Duodenal mucosa (tissue), 2 donors: Measurements from ENCODE around the gene ABHD15.
A peak's percentile ranks its signal among the peaks of the same experiment; 100 is the strongest.

Experiments used
- H3K27ac ChIP-seq: one replicate; pipeline ENCODE4 v1.7.0; 2013; ENCODE audit warnings: low read depth, low read length
- H3K27me3 ChIP-seq, 2 donors: one replicate each; pipeline ENCODE4 v1.7.0; 2013; ENCODE audit warnings: low read length in 2 of 2, control low read depth in 1 of 2; ENCODE audit not compliant: insufficient read depth in 2 of 2, control insufficient read depth in 1 of 2
- H3K36me3 ChIP-seq, 2 donors: one replicate each; pipeline ENCODE4 v1.7.0; 2013; ENCODE audit warnings: low read length in 2 of 2, control low read depth in 1 of 2; ENCODE audit not compliant: insufficient read depth in 2 of 2, control insufficient read depth in 1 of 2
- H3K4me1 ChIP-seq, 2 donors: one replicate each; pipeline ENCODE4 v1.7.0; 2013; ENCODE audit warnings: low read length in 2 of 2, control low read depth in 1 of 2; ENCODE audit not compliant: insufficient read depth in 2 of 2, control insufficient read depth in 1 of 2
- H3K4me3 ChIP-seq, 2 donors: one replicate each; pipeline ENCODE4 v1.7.0; 2013; ENCODE audit warnings: low read length in 2 of 2, low read depth in 1 of 2
- H3K9ac ChIP-seq, 2 donors: one replicate each; pipeline ENCODE4 v1.7.0; 2013; ENCODE audit warnings: low read length in 2 of 2, low read depth in 1 of 2
- H3K9me3 ChIP-seq, 2 donors: one replicate each; pipeline ENCODE4 v1.7.0; 2013; ENCODE audit warnings: low read length in 2 of 2, control low read depth in 1 of 2; ENCODE audit not compliant: control insufficient read depth in 1 of 2

ABHD15 gene

GRCh38 chr17:29579866-29580771 is 13.3 kb upstream of the ABHD15 start:
- H3K27ac ChIP-seq = no peak overlapping the region
- peaks cover 15 to 53% of the 10 kb centered on the region in 2 donors for H3K36me3 ChIP-seq
- H3K9me3 ChIP-seq = no peaks in the 10 kb centered on the region
- no peaks in the 10 kb centered on the region for H3K27me3 ChIP-seq
- no peak overlapping the region for H3K4me3 ChIP-seq
- H3K9ac ChIP-seq = no peak overlapping the region
- H3K4me1 ChIP-seq = peaks cover 6 to 8% of the 10 kb centered on the region in 2 donors

- no peaks in the 10 kb centered on the region for H3K27me3 ChIP-seq
- H3K27ac ChIP-seq = no peak overlapping the region
- H3K36me3 ChIP-seq = peaks cover 15 to 63% of the 10 kb centered on the region in 2 donors
- no peak overlapping the region for H3K9ac ChIP-seq
- H3K4me1 ChIP-seq = peaks cover 15% of the 10 kb centered on the region in 2 donors
- no peak overlapping the region for H3K4me3 ChIP-seq
- H3K9me3 ChIP-seq = no peaks in the 10 kb centered on the region
Measured at GRCh38 chr17:29578626-29579485, 12.0 kb upstream of the ABHD15 start.

DNA sequence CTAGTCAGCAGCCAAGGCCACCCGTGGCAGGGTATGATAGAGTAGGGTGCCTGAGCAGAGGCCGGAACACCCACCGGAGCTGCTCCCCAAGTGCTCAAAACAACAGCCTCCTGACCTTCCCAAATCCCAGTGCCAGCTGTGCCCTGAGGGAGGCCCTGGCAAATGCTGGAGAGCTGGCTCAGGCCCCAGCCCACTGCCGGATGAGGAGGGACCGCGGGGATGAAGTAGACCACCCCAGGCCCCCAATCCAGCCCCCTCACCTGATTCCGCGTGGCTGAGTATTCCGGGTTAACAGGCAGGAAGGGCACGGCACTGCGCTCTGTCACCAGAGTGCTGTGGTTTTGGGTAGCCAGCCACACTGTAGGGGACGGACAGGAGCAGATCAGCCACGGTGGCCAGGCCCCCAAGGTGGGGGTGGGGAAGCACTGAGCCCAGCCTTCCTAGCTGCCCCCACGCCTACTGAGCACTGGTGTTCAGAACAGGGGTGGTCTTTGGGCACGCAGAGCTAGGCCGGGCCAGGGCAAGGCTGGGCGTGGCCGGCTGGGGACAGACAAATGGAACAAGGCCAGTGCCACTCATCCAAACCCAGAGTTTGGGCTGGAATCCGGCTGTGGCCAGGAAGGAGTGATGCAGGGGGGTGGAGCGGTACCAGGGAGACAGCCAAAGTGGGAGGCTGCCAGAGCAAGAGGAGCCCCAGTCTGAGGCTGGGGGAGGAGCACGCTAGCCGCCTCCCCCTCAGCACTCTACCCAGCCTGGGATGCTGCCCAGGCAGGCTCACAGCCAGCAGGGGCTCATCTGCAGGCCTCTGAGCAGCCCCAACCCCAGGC is 10.8 kb upstream of the ABHD15 start:
- no peaks in the 10 kb centered on the region for H3K9me3 ChIP-seq
- H3K4me1 ChIP-seq = peaks cover 18 to 19% of the 10 kb centered on the region in 2 donors
- no peak overlapping the region for H3K27ac ChIP-seq
- H3K4me3 ChIP-seq = no peak overlapping the region
- H3K36me3 ChIP-seq = peaks cover 15 to 64% of the 10 kb centered on the region in 2 donors
- no peaks in the 10 kb centered on the region for H3K27me3 ChIP-seq
- H3K9ac ChIP-seq = no peak overlapping the region

DNA sequence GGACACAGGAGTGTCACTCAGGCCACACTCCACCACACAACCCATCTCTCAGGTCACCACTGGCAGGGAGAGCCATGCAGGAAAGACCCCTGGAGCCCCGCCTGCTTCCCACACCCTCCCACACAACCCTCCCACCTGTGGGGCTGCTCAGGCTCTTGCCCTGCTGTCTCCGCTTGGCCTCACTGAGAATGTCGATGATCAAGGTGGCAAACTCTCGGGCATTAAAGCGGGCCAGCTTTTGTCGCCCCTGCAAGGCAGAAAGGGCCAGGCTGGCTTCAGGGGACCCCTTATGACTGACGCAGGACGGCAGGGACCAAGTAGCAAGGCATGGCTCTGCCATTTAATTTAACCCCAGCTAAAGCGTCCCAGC is 10.1 kb upstream of the ABHD15 start:
- Histone ChIP-seq H3K4me1 (peaks cover 19 to 22% of the 10 kb centered on the region in 2 donors), H3K9ac (no peak overlapping the region), H3K9me3 (no peaks in the 10 kb centered on the region), H3K27me3 (no peaks in the 10 kb centered on the region), H3K27ac (no peak overlapping the region), H3K36me3 (peaks cover 13 to 59% of the 10 kb centered on the region in 2 donors), H3K4me3 (no peak overlapping the region)

- peaks cover 19 to 28% of the 10 kb centered on the region in 2 donors for H3K4me1 ChIP-seq
- H3K4me3 ChIP-seq = no peak overlapping the region
Measured at GRCh38 chr17:29576214-29577000, 9.6 kb upstream of the ABHD15 start.

GRCh38 chr17:29575511-29576213 is 8.8 kb upstream of the ABHD15 start:
- Histone ChIP-seq H3K27ac (no peak overlapping the region), H3K27me3 (no peaks in the 10 kb centered on the region), H3K9me3 (no peaks in the 10 kb centered on the region), H3K9ac (no peak overlapping the region), H3K4me1 (peaks cover 19 to 35% of the 10 kb centered on the region in 2 donors), H3K4me3 (no peak overlapping the region), H3K36me3 (peaks cover 14 to 62% of the 10 kb centered on the region in 2 donors)

More at GRCh38 chr17:29576214-29577000, 9.6 kb upstream of the ABHD15 start:
- Histone ChIP-seq H3K36me3 (peaks cover 10 to 62% of the 10 kb centered on the region in 2 donors), H3K27ac (no peak overlapping the region), H3K9me3 (no peaks in the 10 kb centered on the region), H3K9ac (no peak overlapping the region), H3K27me3 (no peaks in the 10 kb centered on the region)

DNA sequence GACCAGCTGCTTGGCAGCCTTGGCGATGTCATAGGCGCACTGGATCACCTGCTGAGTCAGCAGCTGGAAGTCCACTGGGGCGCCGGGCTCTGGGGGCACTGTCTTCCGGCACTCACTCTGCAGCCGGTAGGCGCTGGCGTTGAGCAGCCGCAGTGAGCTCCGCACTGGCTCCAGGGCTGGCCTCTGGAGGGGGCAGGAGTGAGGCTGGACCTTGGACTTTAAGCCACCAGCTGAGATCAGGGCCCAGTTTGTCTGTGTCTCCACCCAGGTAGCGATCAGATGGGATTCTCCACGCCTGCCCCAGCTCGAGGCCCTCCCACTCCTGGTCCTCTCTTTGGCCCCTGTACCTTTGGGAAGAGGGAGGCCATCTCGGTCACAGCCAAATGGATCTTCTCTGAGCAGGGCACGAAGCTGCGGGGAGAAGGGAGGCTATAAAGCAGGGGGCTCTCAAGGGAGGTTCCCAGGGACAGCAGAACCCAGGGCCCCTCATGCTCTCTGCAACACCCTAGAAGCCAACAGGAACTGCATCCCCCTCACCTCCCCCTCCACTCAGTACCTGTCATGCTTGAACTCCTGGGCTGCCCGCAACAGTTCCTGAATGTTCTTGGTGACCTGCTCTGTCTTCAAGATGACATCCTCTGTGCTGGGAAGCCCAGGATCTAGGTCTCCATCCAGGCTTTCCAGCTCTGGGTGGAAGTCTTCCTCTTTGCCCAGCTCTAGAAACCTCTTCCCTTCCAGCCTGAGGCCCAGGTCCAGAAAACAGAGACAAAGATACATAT is 8.1 kb upstream of the ABHD15 start:
- H3K4me1 ChIP-seq = peaks cover 19 to 39% of the 10 kb centered on the region in 2 donors
- H3K27me3 ChIP-seq = no peaks in the 10 kb centered on the region
- H3K9ac ChIP-seq = peak overlapping the region; percentile 18 to 34
- H3K27ac ChIP-seq = no peak overlapping the region
- H3K4me3 ChIP-seq = no peak overlapping the region
- peaks cover 16 to 62% of the 10 kb centered on the region in 2 donors for H3K36me3 ChIP-seq
- no peaks in the 10 kb centered on the region for H3K9me3 ChIP-seq

DNA sequence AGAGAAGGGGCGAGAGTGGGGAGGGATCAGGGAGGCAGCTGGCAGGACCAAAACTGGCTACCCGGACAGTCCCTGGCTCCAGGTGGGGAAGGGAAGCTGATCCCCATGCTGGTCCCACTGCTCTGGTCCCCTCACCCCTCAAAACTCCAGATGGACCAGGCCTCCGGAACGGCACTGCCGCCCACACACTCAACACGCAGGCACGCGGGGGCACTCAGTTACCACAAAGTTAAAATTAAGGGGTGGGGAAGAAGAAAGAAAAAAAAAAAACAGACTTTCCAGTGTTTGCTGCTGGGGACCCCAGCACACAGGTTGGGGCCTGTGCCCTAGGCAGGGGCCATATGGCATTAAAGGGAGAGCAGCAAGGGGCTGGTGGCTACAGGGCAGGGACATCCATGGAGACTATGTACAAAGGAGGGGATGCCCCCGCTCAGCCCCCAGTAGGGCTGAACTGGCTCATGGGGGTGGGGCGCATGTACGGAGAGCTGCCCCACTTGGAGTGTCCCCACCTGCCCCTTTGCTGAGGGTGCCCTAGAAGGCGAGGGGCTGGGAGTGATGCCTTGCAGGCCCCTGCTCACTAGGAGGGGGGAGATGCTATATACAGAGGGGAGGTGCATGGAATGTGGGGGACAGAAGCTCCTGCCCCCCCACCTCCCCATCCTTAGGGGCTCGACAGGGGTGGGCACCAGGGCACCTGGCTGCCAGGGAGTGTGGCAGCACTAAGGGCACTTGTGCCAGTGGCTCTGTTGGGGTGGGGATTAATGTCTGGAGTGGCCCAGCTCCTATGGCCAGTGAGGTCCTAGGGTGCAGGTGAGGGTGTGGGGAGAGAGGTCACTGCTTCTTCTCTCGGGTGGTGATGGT is 7.3 kb upstream of the ABHD15 start:
- peak overlapping the region; percentile 18 to 34 for H3K9ac ChIP-seq
- H3K9me3 ChIP-seq = no peaks in the 10 kb centered on the region
- H3K4me1 ChIP-seq = peaks cover 24 to 45% of the 10 kb centered on the region in 2 donors
- H3K27ac ChIP-seq = no peak overlapping the region
- peaks cover 16 to 62% of the 10 kb centered on the region in 2 donors for H3K36me3 ChIP-seq
- H3K27me3 ChIP-seq = no peaks in the 10 kb centered on the region
- no peak overlapping the region for H3K4me3 ChIP-seq
